HEK293 (cell line): ENCODE measurements around the gene PHACTR2.

Experiments used
- ATF2 ChIP-seq: fragments of 450-650 bp; formaldehyde crosslinking; IDR thresholded peaks from 2 replicates; pipeline ENCODE4 v1.5.1; 2016; ENCODE audit warnings: missing biosample characterization, missing genetic modification characterization, low read depth
- CTCF ChIP-seq: fragments of 450-650 bp; formaldehyde crosslinking; IDR thresholded peaks from 2 replicates; pipeline ENCODE4 v1.5.1; 2016; ENCODE audit warnings: missing biosample characterization, missing genetic modification characterization
- PRDM4 ChIP-seq: fragments of 450-650 bp; formaldehyde crosslinking; IDR thresholded peaks from 2 replicates; pipeline ENCODE4 v1.5.1; 2017; ENCODE audit warnings: missing biosample characterization, missing genetic modification characterization
- ZBTB8A ChIP-seq: fragments of 450-650 bp; formaldehyde crosslinking; IDR thresholded peaks from 2 replicates; pipeline ENCODE4 v1.5.1; 2016; ENCODE audit warnings: missing biosample characterization, missing genetic modification characterization
- ZNF341 ChIP-seq: fragments of 450-650 bp; formaldehyde crosslinking; IDR thresholded peaks from 2 replicates; pipeline ENCODE4; 2016; ENCODE audit warnings: low read depth, missing biosample characterization, missing genetic modification characterization
- ZNF48 ChIP-seq: fragments of 450-650 bp; formaldehyde crosslinking; IDR thresholded peaks from 2 replicates; pipeline ENCODE4 v1.5.1; 2016; ENCODE audit warnings: missing biosample characterization, missing genetic modification characterization
- ZNF549 ChIP-seq: fragments of 450-650 bp; IDR thresholded peaks from 2 replicates; pipeline ENCODE4 v1.5.1; 2018; ENCODE audit warnings: missing biosample characterization, missing genetic modification characterization, mild to moderate bottlenecking, inconsistent platforms, moderate library complexity
- ZNF623 ChIP-seq: fragments of 450-650 bp; formaldehyde crosslinking; IDR thresholded peaks from 2 replicates; pipeline ENCODE4 v1.5.1; 2016; ENCODE audit warnings: missing biosample characterization, missing genetic modification characterization
- ZSCAN5A ChIP-seq: fragments of 450-650 bp; formaldehyde crosslinking; IDR thresholded peaks from 2 replicates; pipeline ENCODE4 v1.5.1; 2016; ENCODE audit warnings: missing biosample characterization, missing genetic modification characterization
- TF ChIP-seq, protein P1 (sequence below): fragments of 450-650 bp; formaldehyde crosslinking; IDR thresholded peaks from 2 replicates; pipeline ENCODE4 v1.5.1; 2016; ENCODE audit warnings: missing biosample characterization, missing genetic modification characterization
- TF ChIP-seq, protein P2 (sequence below): fragments of 450-650 bp; formaldehyde crosslinking; conservative IDR thresholded peaks from 2 replicates; pipeline ENCODE4 v1.5.1; 2016; ENCODE audit warnings: low read depth, missing biosample characterization, missing genetic modification characterization
- TF ChIP-seq, protein P3 (sequence below): fragments of 450-650 bp; formaldehyde crosslinking; IDR thresholded peaks from 2 replicates; pipeline ENCODE4 v1.5.1; 2016; ENCODE audit warnings: missing biosample characterization, missing genetic modification characterization

DNA sequence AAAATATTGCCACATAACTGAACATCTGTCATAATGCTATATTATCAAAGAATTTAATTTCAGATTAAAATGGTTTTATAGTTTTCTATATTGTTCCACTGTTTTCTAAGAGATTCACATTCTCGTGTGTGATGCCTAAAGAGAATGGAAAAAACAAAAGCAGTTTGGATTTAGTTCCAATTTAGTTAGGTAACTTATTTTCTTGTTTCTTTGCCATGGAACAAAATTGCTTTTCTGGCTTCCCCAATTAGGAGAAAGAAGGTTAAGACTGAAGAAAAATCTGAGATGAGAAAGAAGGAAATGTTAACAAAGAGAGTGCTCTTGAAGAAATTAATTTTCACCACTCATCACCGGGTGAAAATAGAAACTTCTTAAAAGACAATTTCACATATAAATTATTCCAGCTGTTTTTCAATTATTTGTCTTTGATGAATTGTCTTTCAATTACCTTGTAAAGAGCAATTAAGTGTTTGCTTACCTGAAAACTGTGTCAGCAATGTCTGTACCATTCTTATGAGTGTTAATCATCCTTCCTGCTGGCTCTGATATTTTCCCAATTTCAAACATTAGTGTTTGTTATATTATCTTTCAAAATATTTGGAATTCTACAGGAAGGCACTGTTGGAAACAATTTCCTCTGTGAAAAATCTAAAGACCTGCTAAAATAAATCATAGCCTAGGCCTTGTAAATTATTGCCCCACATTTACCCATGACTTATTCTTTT lies 19.5 kb downstream of the PHACTR2 start:
- TF ChIP-seq CTCF (tag by site-specific recombination) (no peak), ZNF341 (no peak), ZNF549 (tag by site-specific recombination) (no peak), ZSCAN5A (tag by site-specific recombination) (no peak), PRDM4 (tag by site-specific recombination) (no peak), ZBTB8A (tag by site-specific recombination) (no peak), ATF2 (tag by site-specific recombination) (no peak), ZNF623 (tag by site-specific recombination) (no peak), ZNF48 (tag by site-specific recombination) (no peak)
- TF ChIP-seq, protein P1, sequence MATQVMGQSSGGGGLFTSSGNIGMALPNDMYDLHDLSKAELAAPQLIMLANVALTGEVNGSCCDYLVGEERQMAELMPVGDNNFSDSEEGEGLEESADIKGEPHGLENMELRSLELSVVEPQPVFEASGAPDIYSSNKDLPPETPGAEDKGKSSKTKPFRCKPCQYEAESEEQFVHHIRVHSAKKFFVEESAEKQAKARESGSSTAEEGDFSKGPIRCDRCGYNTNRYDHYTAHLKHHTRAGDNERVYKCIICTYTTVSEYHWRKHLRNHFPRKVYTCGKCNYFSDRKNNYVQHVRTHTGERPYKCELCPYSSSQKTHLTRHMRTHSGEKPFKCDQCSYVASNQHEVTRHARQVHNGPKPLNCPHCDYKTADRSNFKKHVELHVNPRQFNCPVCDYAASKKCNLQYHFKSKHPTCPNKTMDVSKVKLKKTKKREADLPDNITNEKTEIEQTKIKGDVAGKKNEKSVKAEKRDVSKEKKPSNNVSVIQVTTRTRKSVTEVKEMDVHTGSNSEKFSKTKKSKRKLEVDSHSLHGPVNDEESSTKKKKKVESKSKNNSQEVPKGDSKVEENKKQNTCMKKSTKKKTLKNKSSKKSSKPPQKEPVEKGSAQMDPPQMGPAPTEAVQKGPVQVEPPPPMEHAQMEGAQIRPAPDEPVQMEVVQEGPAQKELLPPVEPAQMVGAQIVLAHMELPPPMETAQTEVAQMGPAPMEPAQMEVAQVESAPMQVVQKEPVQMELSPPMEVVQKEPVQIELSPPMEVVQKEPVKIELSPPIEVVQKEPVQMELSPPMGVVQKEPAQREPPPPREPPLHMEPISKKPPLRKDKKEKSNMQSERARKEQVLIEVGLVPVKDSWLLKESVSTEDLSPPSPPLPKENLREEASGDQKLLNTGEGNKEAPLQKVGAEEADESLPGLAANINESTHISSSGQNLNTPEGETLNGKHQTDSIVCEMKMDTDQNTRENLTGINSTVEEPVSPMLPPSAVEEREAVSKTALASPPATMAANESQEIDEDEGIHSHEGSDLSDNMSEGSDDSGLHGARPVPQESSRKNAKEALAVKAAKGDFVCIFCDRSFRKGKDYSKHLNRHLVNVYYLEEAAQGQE (tag by site-specific recombination): no peak
- TF ChIP-seq, protein P2, sequence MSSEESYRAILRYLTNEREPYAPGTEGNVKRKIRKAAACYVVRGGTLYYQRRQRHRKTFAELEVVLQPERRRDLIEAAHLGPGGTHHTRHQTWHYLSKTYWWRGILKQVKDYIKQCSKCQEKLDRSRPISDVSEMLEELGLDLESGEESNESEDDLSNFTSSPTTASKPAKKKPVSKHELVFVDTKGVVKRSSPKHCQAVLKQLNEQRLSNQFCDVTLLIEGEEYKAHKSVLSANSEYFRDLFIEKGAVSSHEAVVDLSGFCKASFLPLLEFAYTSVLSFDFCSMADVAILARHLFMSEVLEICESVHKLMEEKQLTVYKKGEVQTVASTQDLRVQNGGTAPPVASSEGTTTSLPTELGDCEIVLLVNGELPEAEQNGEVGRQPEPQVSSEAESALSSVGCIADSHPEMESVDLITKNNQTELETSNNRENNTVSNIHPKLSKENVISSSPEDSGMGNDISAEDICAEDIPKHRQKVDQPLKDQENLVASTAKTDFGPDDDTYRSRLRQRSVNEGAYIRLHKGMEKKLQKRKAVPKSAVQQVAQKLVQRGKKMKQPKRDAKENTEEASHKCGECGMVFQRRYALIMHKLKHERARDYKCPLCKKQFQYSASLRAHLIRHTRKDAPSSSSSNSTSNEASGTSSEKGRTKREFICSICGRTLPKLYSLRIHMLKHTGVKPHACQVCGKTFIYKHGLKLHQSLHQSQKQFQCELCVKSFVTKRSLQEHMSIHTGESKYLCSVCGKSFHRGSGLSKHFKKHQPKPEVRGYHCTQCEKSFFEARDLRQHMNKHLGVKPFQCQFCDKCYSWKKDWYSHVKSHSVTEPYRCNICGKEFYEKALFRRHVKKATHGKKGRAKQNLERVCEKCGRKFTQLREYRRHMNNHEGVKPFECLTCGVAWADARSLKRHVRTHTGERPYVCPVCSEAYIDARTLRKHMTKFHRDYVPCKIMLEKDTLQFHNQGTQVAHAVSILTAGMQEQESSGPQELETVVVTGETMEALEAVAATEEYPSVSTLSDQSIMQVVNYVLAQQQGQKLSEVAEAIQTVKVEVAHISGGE (tag by site-specific recombination): no peak
- TF ChIP-seq, protein P3, sequence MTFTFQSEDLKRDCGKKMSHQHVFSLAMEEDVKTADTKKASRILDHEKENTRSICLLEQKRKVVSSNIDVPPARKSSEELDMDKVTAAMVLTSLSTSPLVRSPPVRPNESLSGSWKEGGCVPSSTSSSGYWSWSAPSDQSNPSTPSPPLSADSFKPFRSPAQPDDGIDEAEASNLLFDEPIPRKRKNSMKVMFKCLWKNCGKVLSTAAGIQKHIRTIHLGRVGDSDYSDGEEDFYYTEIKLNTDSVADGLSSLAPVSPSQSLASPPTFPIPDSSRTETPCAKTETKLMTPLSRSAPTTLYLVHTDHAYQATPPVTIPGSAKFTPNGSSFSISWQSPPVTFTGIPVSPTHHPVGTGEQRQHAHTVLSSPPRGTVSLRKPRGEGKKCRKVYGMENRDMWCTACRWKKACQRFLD: no peak
